ENCODE data around the gene FOSB. TPM values are rescaled to one million over a fixed set of nuclear protein-coding genes. Genes with fewer than 3 reads are reported as not detected.
A peak's percentile ranks its signal among the peaks of the same experiment; 100 is the strongest.

FOSB gene
- total and polyA plus RNA-seq, 9 of the 15 experiments (the other 6 are each of a cell fraction or from before 2014, with no cell fraction given): 0.11 to 2.7 (median 0.73) TPM

GRCh38 chr19:45423589-45424190 is 44.1 kb upstream of the FOSB start, which contains the start of gene ERCC1:
Gene ERCC1 (minus strand): TSS chr19:45423917. CDS start chr19:45423374, 543 bp downstream.
- Histone ChIP-seq H3K27me3 (ENCODE audit: control insufficient read depth in 2 of 2, insufficient read depth in 2 of 2, low read length in 2 of 2) (no peaks in the 10 kb centered on the region), H3K9ac (ENCODE audit: insufficient read depth in 1 of 2, low read depth in 2 of 2, low read length in 2 of 2) (peak within 1 kb of the TSS; percentile 93 to 96), H3K9me3 (replicated peaks; ENCODE audit: control insufficient read depth, insufficient read depth, low read depth, low read length) (no peaks in the 10 kb centered on the region), H3K9me1 (ENCODE audit: control insufficient read depth, insufficient read depth, low read length) (no peaks in the 10 kb centered on the region), H4K20me1 (replicated peaks; ENCODE audit: control insufficient read depth, insufficient read depth, low read length) (no peaks in the 10 kb centered on the region), H3K4me3 (peak within 1 kb of the TSS; percentile 54), H3K27ac (ENCODE audit: extremely low read depth, low read depth, low read length) (peak within 1 kb of the TSS; percentile 99), H3K79me2 (ENCODE audit: control insufficient read depth, insufficient read depth, low read length) (peaks cover 21% of the 10 kb centered on the region), H2AFZ (ENCODE audit: low read depth, low read length) (peak within 1 kb of the TSS; percentile 86), H3K36me3 (ENCODE audit: control insufficient read depth, insufficient read depth, low read length) (peaks cover 29% of the 10 kb centered on the region; the same call in 2 of the 3 replicates), H3K4me1 (replicated peaks in 1 of 2; ENCODE audit: control insufficient read depth in 2 of 2, insufficient read depth in 2 of 2, low read length in 2 of 2) (peaks cover 22 to 61% of the 10 kb centered on the region in 2 experiments; a peak in 4 of 5 replicates), H3K4me2 (ENCODE audit: insufficient read depth, low read length) (peak within 1 kb of the TSS; percentile 91)
- FAIRE-seq: no peak
- in situ Hi-C loops (cut with MboI): no loop called here
- POLR2A ChIA-PET: interaction anchor here (0.5 to 2.6 kb wide), 16 partner anchors 11 to 214 kb away, joined by 3 to 10 read pairs (median 3); partner anchors contain the start of genes FOSB and PPP1R13L
- ATAC-seq: peak; percentile 88
- 2% methylated on average over 35 of the region's 37 CpGs for whole genome bisulfite sequencing (ENCODE audit: insufficient coverage, low coverage, missing lambda C conversion rate)
- BruUV-seq (replicated peaks): no TSS peak
- CTCF ChIA-PET (ENCODE audit: low intra/inter-chr PET ratio): no interaction called here
- intact Hi-C loops (cut with micrococcal nuclease): loop anchor here (2.0 kb wide), 1 partner anchor 19 kb away; the partner anchor contains the start of gene PPP1R13L
- peak; percentile 98 to 99 (median 98) for DNase-seq (ENCODE audit: extremely low read depth in 1 of 4, low spot score in 3 of 4)
- TF ChIP-seq C11orf30 (IDR thresholded peaks at IDR 0.05; ENCODE audit: low read depth) (no peak; the same call in 1 of the 2 replicates), LARP7 (IDR thresholded peaks at IDR 0.05) (0 out of 2 replicates have a peak, but pooled peaks have one; percentile 38), ZFP36 (IDR thresholded peaks at IDR 0.05; ENCODE audit: low read depth, low read length, partially characterized antibody) (no peak), EGR1 (conservative IDR thresholded peaks at IDR 0.05) (peak; percentile 63), SAP30 (IDR thresholded peaks at IDR 0.05; ENCODE audit: borderline replicate concordance, insufficient read depth, low read depth, low read length, poor library complexity, severe bottlenecking) (peak; percentile 76), ZFP1 (CRISPR knock-in tag; IDR thresholded peaks at IDR 0.05) (no peak), SP1 (CRISPR knock-in tag; IDR thresholded peaks at IDR 0.05) (peak; percentile 94), BRD4 (IDR thresholded peaks at IDR 0.05) (no peak), SMARCB1 (IDR thresholded peaks at IDR 0.05; ENCODE audit: insufficient read length, low read depth) (peak; percentile 1), TARDBP (IDR thresholded peaks at IDR 0.05) (no peak), TBL1XR1 (IDR thresholded peaks at IDR 0.05; ENCODE audit: low read length in 2 of 2) (no peak; a peak in 1 of 4 replicates), BRD9 (IDR thresholded peaks at IDR 0.05; ENCODE audit: low read depth, partially characterized antibody) (no peak), MEF2D (tag; conservative IDR thresholded peaks at IDR 0.05; ENCODE audit: low read depth) (no peak), DIDO1 (tag; IDR thresholded peaks at IDR 0.05; ENCODE audit: low read depth) (peak; percentile 71; the same call in 1 of the 2 replicates), BCOR (IDR thresholded peaks at IDR 0.05) (no peak), SUPT5H (IDR thresholded peaks at IDR 0.05) (peak; percentile 90), DPF2 (IDR thresholded peaks at IDR 0.05) (no peak), RFX1 (IDR thresholded peaks at IDR 0.05) (no peak), STAT6 (CRISPR knock-in tag; IDR thresholded peaks at IDR 0.05) (peak; percentile 92; the same call in 1 of the 2 replicates), POLR2H (tag; IDR thresholded peaks at IDR 0.05; ENCODE audit: low read depth) (peak; percentile 83; the same call in 1 of the 2 replicates)
- TF ChIP-seq, protein P1, sequence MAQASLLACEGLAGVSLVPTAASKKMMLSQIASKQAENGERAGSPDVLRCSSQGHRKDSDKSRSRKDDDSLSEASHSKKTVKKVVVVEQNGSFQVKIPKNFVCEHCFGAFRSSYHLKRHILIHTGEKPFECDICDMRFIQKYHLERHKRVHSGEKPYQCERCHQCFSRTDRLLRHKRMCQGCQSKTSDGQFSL (CRISPR knock-in tag; IDR thresholded peaks at IDR 0.05): no peak
- TF ChIP-seq, protein P1 (tag; IDR thresholded peaks at IDR 0.05): no peak
